GM23338 (cell line): ENCODE results near the gene UBN1.

Source experiments
- CREB1 ChIP-seq: fragments of 250-450 bp; sonication (Bioruptor Pico); IDR thresholded peaks from 2 replicates; pipeline ENCODE4 v1.5.0; 2020; ENCODE audit warnings: low read depth, mild to moderate bottlenecking, moderate library complexity
- CTCF ChIP-seq, 2 experiments: fragments of 200-600 bp in 1 of 2; sonication (generic) in 1 of 2; conservative IDR thresholded peaks; 2 replicates each; pipeline versions ENCODE4 v1.5.1 to v1.6.1; 2016 to 2017; ENCODE audit warnings: antibody characterized with exemption in 2 of 2, low read depth in 2 of 2, mild to moderate bottlenecking in 2 of 2, moderate library complexity in 1 of 2
- ETS1 ChIP-seq: IDR thresholded peaks from 2 replicates; pipeline ENCODE4 v1.6.1; 2016; ENCODE audit warnings: antibody characterized with exemption
- EZH2 ChIP-seq: fragments of 200-600 bp; sonication (generic); IDR thresholded peaks from one replicate; pipeline ENCODE4 v1.8.0; 2017; ENCODE audit warnings: antibody characterized with exemption, mild to moderate bottlenecking, low read depth; ENCODE audit not compliant: unreplicated experiment
- EZH2phosphoT487 ChIP-seq: fragments of 200-600 bp; sonication (generic); IDR thresholded peaks from one replicate; pipeline ENCODE4 v1.8.1; 2018; ENCODE audit warnings: antibody characterized with exemption; ENCODE audit not compliant: unreplicated experiment
- JUNB ChIP-seq: IDR thresholded peaks from one replicate; pipeline ENCODE4 v1.6.1; 2016; ENCODE audit warnings: antibody characterized with exemption; ENCODE audit not compliant: unreplicated experiment
- NANOG ChIP-seq: IDR thresholded peaks from 2 replicates; pipeline ENCODE4 v1.6.1; 2016; ENCODE audit warnings: antibody characterized with exemption, borderline replicate concordance
- POLR2AphosphoS5 ChIP-seq: IDR thresholded peaks from 2 replicates; pipeline ENCODE4 v1.6.1; 2016; ENCODE audit warnings: antibody characterized with exemption, low read depth
- REST ChIP-seq: IDR thresholded peaks from one replicate; pipeline ENCODE4 v1.6.1; 2018; ENCODE audit warnings: antibody characterized with exemption; ENCODE audit not compliant: unreplicated experiment
- STAT1 ChIP-seq: IDR thresholded peaks from one replicate; pipeline ENCODE4 v1.6.1; 2016; ENCODE audit warnings: antibody characterized with exemption; ENCODE audit not compliant: unreplicated experiment
- ZNF114 ChIP-seq: fragments of 250-450 bp; sonication (Bioruptor Pico); IDR thresholded peaks from 2 replicates; pipeline ENCODE4 v1.5.0; 2020; ENCODE audit warnings: mild to moderate bottlenecking, moderate library complexity
- ZNF331 ChIP-seq: fragments of 250-450 bp; sonication (Bioruptor Pico); IDR thresholded peaks from 2 replicates; pipeline ENCODE4 v1.5.0; 2020; ENCODE audit warnings: low read depth, mild to moderate bottlenecking, moderate library complexity
- ZNF462 ChIP-seq: fragments of 250-450 bp; sonication (Bioruptor Pico); IDR thresholded peaks from 2 replicates; pipeline ENCODE4 v1.5.0; 2020; ENCODE audit warnings: mild to moderate bottlenecking, moderate library complexity

GRCh38 chr16:4820652-4821051, 26.6 kb upstream of the UBN1 start:
- TF ChIP-seq EZH2 (no peak), CTCF (conservative IDR thresholded peaks at IDR 0.05; ENCODE audit: low read depth in 2 of 2) (no peak), POLR2AphosphoS5 (no peak), ZNF114 (CRISPR knock-in tag) (no peak), CREB1 (no peak), EZH2phosphoT487 (no peak), ZNF331 (CRISPR knock-in tag) (no peak), REST (no peak), NANOG (no peak), JUNB (no peak), ETS1 (no peak), STAT1 (no peak), ZNF462 (CRISPR knock-in tag) (no peak)
